ENCODE results near the gene GIMAP6.
"Not testable (repeated sequence)": the region's sequence is repeated elsewhere in the genome, so short reads cannot be mapped to it uniquely, and the experiment has no call there.

The GIMAP6 gene

GRCh38 chr7:150580638-150581394 lies 51.4 kb downstream of the GIMAP6 start:
- no peak for DNase-seq

DNA sequence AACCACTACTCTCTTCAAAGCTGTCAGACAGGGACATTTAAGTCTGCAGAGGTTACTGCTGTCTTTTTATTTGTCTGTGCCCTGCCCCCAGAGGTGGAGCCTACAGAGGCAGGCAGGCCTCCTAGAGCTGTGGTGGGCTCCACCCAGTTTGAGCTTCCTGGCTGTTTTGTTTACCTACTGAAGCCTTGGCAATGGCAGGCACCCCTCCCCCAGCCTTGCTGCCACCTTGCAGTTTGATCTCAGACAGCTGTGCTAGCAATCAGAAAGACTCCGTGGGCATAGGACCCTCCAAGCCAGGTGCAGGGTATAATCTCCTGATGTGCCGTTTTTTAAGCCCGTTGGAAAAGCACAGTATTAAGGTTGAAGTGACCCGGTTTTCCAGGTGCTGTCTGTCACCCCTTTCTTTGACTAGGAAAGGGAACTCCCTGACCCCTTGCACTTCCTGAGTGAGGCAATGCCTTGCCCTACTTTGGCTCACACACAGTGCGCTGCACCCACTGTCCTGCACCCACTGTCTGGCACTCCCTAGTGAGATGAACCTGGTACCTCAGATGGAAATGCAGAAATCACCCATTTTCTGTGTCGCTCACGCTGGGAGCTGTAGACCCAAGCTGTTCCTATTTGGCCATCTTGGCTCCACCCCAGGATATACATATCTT lies 52.1 kb downstream of the GIMAP6 start:
- DNase-seq, result not testable (repeated sequence)
